Glutamatergic neuron (in vitro differentiated cells): ENCODE data around the gene BOC. TPM values are rescaled to one million over a fixed set of nuclear protein-coding genes. Genes with fewer than 3 reads are reported as not detected.

ENCODE experiments used
- DNase-seq: peaks from one replicate; pipeline ENCODE4 v3.0.0; 2022
- H3K27ac Mint-ChIP-seq: one replicate; pipeline ENCODE4 v1.8.0; 2020; ENCODE audit warnings: mild to moderate bottlenecking, mixed read lengths, inconsistent platforms; ENCODE audit not compliant: unreplicated experiment
- H3K27me3 Mint-ChIP-seq: one replicate; pipeline ENCODE4 v1.8.0; 2020; ENCODE audit warnings: mild to moderate bottlenecking, moderate library complexity, mixed read lengths, inconsistent platforms; ENCODE audit not compliant: unreplicated experiment
- H3K36me3 Mint-ChIP-seq: one replicate; pipeline ENCODE4 v1.8.0; 2020; ENCODE audit warnings: mild to moderate bottlenecking, mixed read lengths, inconsistent platforms; ENCODE audit not compliant: unreplicated experiment
- H3K4me1 Mint-ChIP-seq: one replicate; pipeline ENCODE4 v1.8.0; 2020; ENCODE audit warnings: mild to moderate bottlenecking, low read depth, mixed read lengths, inconsistent platforms; ENCODE audit not compliant: unreplicated experiment
- H3K4me3 Mint-ChIP-seq: one replicate; pipeline ENCODE4 v1.8.0; 2020; ENCODE audit warnings: mild to moderate bottlenecking, mixed read lengths, inconsistent platforms; ENCODE audit not compliant: unreplicated experiment
- H3K9me3 Mint-ChIP-seq: one replicate; pipeline ENCODE4 v1.8.0; 2020; ENCODE audit warnings: mild to moderate bottlenecking, moderate library complexity, mixed read lengths, inconsistent platforms; ENCODE audit not compliant: unreplicated experiment
- total RNA-seq: library from RNA; stranded (reverse); fragmentation: NEBNext Ultra II Directional; extraction: Animal tissue kit (Norgen Biotek cat#: 25700); gene quantifications from one replicate; pipeline ENCODE4 v1.2.1, GENCODE V29; 2021; ENCODE audit not compliant: unreplicated experiment
- TF ChIP-seq, protein P1 (sequence below): fragments of 200-600 bp; sonication (generic); IDR thresholded peaks from one replicate; pipeline ENCODE4 v1.5.0; 2021; ENCODE audit not compliant: partially characterized antibody, unreplicated experiment

BOC gene
- total RNA-seq, 1 donor from 2014 or later, result 32.9 TPM

DNA sequence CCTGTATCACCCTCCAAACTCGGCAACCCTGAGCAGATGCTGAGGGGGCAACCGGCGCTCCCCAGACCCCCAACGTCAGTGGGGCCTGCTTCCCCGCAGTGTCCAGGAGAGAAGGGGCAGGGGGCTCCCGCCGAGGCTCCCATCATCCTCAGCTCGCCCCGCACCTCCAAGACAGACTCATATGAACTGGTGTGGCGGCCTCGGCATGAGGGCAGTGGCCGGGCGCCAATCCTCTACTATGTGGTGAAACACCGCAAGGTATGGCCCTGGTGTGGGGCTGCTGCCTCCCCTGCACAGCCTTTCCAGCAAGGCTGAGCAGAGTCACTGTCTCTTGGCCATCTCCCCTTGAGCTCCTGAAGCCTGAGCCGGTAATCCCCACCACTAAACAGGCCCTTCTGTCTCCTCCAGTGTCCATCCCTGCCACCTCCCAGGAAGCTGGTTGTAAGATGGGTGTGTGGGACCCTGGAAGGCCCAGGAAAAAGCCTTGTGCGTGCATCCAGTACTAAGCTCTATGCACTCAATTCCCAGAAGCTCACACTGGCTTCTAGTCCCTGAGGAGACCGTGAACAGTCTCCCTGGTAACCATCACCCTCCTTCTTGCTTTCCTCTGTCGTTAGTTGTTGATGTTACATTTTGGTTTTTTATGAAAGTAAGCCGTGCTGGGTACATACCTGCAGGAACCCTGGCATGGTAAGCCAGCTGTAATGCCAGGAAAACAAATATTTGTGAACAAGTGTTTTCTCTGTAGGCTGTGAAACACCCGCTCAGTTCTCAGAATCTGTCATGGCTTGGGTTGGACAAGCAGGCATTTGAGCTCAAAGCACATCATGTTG is 63.3 kb downstream of the BOC start:
- H3K27ac Mint-ChIP-seq, result peak overlapping the region; percentile 67
- no peak for DNase-seq
- TF ChIP-seq, protein P1, sequence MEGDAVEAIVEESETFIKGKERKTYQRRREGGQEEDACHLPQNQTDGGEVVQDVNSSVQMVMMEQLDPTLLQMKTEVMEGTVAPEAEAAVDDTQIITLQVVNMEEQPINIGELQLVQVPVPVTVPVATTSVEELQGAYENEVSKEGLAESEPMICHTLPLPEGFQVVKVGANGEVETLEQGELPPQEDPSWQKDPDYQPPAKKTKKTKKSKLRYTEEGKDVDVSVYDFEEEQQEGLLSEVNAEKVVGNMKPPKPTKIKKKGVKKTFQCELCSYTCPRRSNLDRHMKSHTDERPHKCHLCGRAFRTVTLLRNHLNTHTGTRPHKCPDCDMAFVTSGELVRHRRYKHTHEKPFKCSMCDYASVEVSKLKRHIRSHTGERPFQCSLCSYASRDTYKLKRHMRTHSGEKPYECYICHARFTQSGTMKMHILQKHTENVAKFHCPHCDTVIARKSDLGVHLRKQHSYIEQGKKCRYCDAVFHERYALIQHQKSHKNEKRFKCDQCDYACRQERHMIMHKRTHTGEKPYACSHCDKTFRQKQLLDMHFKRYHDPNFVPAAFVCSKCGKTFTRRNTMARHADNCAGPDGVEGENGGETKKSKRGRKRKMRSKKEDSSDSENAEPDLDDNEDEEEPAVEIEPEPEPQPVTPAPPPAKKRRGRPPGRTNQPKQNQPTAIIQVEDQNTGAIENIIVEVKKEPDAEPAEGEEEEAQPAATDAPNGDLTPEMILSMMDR, result no peak
- H3K27me3 Mint-ChIP-seq, result no peaks in the 10 kb centered on the region
- no peaks in the 10 kb centered on the region for H3K36me3 Mint-ChIP-seq
- no peak overlapping the region for H3K4me3 Mint-ChIP-seq
- H3K4me1 Mint-ChIP-seq, result peaks cover 32% of the 10 kb centered on the region
- H3K9me3 Mint-ChIP-seq, result no peaks in the 10 kb centered on the region

DNA sequence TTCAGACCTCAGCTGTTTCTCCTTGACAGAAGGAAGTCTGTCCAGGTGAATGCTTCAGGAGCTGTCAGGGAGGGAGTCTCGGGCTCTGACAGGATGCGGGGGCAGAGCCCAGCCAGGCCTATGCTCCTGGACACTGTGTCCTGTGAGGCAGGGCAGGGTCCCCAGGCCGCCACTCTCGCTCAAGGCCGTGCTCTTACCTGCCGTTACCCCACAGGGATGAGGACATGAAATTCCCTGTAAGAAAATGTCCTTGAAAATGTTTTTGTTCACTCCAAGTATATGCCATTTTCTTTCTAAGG is 63.9 kb downstream of the BOC start:
- peaks cover 1% of the 10 kb centered on the region for H3K36me3 Mint-ChIP-seq
- no peaks in the 10 kb centered on the region for H3K9me3 Mint-ChIP-seq
- no peak for DNase-seq
- no peaks in the 10 kb centered on the region for H3K27me3 Mint-ChIP-seq
- H3K27ac Mint-ChIP-seq, result no peak overlapping the region
- H3K4me3 Mint-ChIP-seq, result no peak overlapping the region
- TF ChIP-seq, protein P1, result no peak
- H3K4me1 Mint-ChIP-seq, result peaks cover 26% of the 10 kb centered on the region

DNA sequence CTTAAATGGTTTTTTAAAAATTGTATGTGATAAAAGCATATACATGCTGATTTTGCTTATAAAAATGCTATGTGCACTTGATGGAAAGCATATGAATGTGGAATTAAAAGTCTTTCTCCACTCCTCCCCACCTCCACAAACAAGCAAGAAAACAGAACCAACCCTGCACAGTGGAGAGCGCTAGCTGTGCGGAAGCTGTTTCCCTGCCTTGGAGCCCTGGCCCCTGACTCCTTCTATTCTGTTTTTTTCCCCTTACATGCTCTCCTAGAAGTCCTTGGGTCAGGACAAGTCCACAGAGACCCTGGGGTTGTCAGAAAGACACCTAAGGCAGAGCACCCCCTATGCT is 64.2 kb downstream of the BOC start:
- peaks cover 24% of the 10 kb centered on the region for H3K4me1 Mint-ChIP-seq
- H3K27ac Mint-ChIP-seq, result peak overlapping the region; percentile 38

DNA sequence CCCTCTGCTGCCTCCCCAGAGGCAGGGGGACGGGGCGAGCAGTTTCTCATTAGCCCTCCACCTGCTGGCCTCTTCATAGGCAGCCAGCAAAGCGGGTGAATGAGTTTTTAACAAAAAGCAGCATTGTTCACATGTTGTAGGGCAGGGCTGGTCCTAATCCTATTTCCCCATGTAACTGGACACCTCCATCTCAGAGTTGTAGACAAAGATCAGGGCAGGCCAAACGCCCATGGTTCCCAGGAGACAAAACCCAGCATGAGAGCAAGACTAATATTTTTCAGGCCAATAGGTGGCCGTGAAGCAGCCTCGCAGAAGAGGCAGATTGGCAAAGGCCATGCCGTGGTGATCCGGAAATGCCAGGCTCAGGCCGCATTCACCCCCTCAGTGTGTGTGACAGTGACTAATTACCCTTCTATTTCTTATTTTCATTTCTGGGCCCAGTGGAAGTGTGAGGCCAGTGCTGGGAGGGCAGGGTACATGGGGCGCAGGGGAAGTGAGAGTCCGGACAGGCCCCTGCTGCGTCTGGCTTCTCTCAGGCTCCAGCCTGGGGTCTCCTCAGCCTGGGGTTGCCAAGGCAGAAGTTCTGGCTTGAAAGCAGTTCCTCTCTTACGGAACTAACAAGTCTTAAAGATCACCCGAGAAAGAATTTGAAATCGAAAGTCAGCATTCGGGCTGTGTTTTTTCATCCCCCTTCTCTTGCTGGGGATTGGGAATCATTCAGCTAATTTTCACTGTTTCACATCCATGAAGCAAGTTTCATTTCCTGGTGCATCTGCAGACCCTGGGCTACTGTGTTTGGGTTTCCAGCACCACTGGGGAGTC is 64.8 kb downstream of the BOC start:
- Mint-ChIP-seq H3K36me3 (peaks cover 10% of the 10 kb centered on the region), H3K9me3 (no peaks in the 10 kb centered on the region), H3K27ac (peak overlapping the region; percentile 38), H3K4me1 (peaks cover 21% of the 10 kb centered on the region), H3K4me3 (no peak overlapping the region), H3K27me3 (peaks cover 5% of the 10 kb centered on the region)
- peak; percentile 47 for DNase-seq
- TF ChIP-seq, protein P1, result no peak

More for the DNA sequence above, 64.2 kb downstream of the BOC start:
- H3K27me3 Mint-ChIP-seq, result peaks cover 2% of the 10 kb centered on the region
- H3K9me3 Mint-ChIP-seq, result no peaks in the 10 kb centered on the region
- no peak for DNase-seq
- TF ChIP-seq, protein P1, result no peak
- H3K4me3 Mint-ChIP-seq, result no peak overlapping the region
- H3K36me3 Mint-ChIP-seq, result peaks cover 5% of the 10 kb centered on the region

DNA sequence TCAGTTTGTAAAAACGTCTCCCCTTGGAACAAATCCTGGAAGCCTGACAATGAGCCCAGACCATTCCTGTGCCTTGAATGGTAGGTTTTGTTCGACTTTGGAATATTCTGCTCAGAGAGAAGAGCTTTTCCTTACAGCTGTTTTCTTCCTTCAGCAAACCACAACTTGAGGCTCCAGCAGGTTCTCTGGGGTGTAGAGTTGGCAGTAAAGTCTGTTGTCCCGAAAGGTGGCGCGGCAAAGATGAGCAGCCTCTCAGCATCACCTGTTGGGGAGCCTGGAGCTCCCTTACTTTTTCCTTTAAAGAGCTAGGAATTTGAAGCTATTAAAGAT is 65.4 kb downstream of the BOC start:
- Mint-ChIP-seq H3K36me3 (peaks cover 14% of the 10 kb centered on the region), H3K27me3 (peaks cover 5% of the 10 kb centered on the region), H3K27ac (no peak overlapping the region), H3K9me3 (no peaks in the 10 kb centered on the region), H3K4me3 (no peak overlapping the region), H3K4me1 (peaks cover 19% of the 10 kb centered on the region)
- TF ChIP-seq, protein P1, result no peak
- no peak for DNase-seq
